Activated naive CD4-positive, alpha-beta T cell (primary cell): ENCODE measurements around the gene HAND1.

Source experiments
- DNase-seq, 4 experiments: peaks; one replicate each; lab custom pipeline; 2025; lab: John Stamatoyannopoulos, UW

The HAND1 gene

DNA sequence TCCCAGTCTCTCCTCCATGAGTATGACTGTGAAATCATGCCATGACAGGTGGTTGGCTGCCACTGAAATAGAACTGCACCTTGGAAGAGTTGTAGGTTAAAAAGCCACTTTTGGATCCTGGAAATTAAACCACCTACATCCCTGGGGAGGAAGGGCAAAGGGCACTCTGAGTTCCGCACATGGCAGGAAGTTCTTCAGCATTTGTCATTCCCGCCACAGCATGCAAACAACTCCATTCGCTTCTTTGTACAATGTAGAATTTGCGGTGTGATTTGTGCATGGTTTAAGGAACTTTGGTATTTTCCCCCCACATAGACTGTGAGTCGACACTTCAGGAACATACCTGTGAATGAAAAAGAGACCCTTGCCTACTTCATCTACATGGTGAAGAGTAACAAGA lies 22.4 kb downstream of the HAND1 start:
- no peak for DNase-seq

DNA sequence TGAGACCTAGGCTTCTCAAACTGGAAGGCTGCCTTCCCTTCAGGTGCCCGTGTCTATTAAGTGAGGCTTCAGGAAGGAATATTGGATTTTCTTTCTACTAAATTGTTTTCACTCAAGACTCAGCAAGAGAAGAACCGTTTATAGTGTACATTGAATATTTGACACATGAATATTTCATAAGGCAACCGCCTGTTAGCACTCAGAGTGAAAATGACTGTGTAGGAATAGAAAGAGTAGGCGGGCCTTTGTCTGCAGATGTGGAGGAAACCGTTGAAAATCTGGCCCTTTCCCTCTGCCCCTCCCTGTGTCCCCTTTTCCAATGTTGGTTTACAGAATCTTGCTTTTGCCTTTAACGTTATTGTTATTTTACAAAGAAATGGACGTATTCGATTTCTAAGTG lies 26.1 kb downstream of the HAND1 start:
- DNase-seq = no peak

DNA sequence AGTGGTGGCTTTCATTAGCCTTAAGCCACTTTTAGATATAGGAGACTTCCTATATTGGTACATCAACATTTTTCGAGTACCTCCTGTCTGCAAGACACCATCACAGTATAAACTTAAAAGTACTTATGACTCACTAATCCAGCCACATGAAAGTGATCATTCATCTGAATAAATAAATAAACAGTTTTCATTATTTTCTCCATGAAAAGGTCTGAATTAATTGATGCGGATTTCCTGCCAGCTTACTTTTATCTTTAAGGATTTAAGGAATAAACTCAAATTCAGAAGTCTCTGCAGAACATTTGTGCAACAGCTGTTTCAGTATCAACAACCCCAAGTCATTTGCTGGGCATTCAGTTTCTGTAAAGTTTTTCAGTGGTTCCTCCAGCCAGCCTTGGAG lies 28.2 kb downstream of the HAND1 start:
- no peak for DNase-seq

DNA sequence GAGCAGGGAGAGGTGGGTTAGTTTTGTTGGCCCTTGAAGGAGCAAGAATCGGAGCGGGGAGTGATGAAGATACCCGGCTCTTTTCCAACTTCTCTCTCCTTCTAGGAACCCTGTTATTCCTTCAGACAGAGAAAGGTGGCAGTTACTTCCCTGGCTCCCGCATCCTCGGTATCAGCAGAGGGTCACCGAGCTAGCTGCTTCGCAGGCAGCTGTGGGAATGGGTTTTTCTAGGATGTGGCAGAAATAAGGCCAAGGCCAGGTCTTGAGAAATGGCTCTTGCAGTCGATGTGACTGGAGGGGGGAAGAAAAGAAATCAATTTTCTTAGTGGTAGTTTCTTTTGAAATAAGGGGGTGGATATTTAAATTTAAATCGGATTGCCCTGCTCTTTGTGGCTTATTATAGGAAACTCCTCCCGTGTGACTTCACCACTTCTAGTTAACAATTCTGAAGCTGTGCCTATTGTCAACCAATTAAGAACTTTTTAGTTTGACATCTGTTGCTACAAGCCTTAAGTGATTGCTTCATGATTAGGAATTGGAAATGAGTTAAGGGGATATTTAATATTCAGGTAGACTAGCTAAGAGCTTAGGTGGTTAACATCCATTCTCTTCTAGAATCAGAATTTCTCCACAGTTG lies 30.8 kb downstream of the HAND1 start:
- DNase-seq = no peak

DNA sequence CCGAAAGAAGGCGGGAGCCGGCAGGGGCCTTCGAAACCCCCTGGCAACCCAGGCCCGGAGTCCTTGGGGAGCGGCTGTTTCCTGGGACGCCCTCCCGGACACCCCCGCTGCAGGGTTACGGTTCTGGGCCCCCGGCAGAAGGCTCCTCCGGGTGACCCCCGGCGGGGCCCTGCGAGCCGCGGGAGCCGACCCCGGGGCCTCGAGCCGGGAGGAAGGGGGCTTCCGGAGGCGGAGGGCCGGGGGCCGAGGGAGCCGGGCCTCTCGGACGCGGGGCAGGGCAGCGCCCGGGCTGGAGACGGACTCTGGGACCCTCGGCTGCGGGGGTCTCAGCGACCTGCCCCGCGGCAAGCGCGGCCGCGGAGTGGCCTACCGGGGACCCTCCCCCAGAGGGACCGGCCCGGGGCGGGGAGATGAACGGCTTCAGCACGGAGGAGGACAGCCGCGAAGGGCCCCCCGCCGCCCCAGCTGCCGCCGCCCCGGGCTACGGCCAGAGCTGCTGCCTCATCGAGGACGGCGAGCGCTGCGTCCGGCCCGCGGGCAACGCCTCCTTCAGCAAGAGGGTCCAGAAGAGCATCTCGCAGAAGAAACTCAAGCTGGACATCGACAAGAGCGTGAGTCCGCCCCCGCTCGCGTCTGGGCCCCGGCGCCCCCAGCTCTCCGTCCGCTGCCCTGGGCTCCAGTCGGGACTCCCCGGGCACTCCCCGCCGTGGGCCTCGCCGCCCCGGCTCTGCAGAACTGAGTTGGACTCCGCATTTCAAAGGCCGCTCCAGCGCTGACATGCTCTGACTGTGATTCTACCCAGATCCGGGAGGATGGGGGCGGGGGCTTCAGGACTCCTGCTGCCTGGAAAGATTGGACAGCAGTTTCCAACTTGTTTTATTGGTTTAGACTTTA lies 31.6 kb downstream of the HAND1 start:
- DNase-seq = peak in 3 of 4 experiments; percentile 5 to 22 (median 22)

DNA sequence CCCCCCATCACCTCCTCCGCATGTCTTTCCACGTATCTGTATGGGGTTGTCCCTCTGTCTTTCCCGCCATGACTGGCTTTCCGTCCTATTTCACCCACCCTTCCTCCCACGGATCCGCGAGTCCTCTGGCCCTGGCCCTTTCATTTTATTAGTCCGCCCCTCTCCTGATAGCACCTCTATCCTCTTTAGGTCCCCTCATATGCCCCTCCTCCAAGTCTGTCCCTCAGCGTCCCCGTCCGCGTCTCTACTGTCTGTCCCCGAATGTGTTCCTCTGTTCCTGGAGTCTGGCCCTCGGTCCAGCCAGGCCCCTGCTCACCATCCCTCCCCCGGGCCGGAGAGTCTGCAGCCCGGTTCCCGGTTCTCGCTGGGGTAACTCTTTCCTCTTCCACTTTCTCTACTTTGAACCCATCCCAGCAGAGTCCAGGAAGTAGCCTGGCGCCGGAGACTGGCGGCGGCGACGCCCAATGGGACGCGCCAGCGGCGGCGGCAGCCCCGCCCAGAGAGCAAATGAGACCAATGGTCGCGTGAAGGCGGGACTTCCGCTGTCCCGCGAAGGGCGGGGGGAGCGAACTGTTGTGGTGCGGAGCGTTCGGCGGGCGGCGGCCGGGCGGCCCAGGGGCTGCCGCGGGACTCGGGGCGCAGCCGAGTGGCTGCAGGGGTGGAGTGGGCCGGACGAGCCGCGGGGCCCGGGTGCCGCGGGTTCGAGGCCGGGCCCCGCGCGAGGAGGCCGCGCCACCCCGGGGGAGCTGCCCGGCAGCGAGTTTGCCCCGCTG lies 32.4 kb downstream of the HAND1 start, which contains the start of gene SAP30L:
TSS of gene SAP30L (plus strand) at position 576 of the 773 bp plus-strand sequence. CDS start 608 bp downstream, outside the sequence.
- DNase-seq = peak; percentile 89 to 96 (median 89)

DNA sequence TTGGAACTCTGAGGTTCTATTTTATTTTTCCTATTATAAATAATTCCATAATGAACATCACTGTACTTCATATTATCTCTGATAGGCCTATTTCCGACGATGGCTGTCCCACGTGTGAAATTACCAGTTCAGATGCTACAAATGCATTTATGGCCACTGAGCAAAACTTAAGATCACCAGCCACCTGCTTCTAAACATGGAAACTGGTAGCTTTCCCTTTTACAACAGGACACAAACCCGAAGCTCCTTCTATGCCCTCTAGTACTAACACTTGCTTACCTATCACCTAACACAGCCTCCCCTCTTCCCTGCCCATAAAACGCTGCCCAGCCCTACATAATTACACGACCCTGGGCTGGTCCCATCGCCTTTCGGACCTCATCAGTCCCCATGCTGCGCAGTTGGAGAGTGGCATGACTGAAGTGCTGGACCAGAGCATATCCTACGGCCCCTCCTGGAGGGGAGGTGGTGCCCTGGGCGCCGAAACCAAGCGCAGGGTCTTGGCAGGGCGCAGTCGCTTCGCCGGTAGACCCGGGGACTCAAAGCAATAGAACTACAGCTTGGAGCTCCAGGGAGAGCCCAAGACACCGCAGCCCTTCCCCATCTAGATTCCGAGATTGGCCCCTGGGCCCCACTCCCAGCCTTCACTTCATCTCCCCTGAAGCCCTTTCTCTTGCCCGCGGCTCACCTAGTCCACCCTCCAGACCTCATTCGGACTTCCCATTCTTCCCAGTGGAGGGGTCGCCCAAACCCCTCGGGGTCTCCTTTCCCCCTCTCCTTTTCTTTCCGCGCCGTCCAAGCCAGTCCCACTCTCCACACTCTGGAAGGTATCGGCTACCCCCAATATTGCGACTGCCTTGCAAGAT lies 33.2 kb downstream of the HAND1 start:
- DNase-seq = peak in 1 of 4 experiments; percentile 2

DNA sequence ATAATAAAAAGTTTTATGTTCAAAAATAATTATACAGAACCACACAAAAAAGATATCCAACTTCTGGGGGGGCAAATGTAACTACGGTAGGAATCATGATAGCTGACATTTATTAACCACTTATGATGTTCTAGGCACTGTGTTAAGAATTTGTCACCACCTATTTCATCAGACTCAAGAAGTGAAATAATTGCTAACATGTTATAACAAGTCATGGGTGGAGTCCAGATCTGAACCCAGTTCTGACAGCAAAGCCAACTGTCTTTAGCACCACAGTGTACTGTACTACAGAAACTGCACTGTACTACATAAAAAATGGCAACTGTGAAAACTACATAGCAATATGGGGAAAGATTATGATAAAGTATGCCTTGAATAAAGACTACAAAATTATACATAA lies 35.2 kb downstream of the HAND1 start:
- no peak for DNase-seq

DNA sequence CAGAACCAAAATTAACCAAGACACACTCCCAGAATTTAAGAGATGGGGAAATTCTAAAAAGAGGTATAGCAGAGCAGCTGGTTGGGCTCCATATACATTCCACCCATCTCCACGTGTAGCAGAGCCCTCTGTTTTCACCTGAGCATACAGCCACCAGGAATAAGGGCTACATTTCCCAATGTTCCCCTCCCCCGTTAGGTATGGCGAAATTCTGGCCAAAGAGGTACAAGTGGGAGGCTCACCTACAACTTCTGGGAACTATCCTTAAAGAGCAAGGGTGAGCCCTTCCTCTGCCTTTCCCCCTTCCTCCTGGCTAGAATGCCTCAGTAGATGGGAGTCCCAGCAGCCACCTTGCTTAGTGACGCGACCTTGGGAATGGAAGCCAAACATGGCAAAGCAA lies 37.5 kb downstream of the HAND1 start:
- DNase-seq = no peak

DNA sequence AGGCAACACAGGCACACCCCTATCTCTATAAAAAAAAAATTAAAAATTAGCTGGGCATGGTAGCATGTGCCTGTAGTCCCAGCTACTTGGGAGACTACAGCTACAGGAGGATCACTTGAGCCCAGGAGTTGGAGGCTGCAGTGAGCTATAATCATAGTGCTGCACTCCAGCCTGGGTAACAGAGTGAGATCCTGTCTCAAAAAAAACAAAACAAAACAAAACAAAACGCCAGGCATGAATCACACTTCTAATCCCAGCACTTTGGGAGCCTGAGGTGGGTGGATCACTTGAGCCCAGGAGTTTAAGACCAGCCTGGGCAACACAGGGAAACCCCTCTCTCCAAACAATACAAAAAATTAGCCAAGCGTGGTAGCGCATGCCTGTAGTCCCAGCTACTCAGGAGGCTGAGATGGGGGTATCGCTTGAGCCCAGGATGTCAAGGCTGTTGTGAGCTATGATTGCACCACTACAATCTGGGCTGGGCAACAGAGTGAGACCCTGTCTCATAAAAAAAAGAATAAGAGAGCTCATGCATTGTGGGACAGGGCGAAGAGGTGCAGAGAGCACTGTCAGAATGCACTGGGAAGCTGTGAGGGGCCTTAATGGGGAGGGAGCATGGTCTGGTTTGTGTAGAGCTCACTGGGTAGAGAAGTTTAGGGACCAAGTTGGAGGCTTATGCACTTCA lies 40.6 kb downstream of the HAND1 start:
- DNase-seq = no peak

DNA sequence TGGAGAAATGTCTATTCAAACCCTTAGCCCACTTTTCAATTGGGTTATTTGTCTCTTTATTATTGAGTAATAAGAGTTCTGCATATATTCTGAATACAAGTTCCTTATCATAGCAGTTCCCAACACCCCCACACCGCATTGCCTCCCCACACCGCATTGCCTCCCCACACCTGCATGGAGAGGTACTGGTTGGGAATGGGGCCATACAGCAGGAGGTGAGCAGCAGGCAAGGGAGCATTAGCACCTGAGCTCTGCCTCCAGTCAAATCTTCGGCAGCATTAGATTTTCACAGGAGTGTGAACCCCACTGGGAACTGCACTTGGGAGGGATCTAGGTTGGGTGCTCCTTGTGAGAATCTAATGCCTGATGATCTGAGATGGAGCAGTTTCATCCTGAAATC lies 42.8 kb downstream of the HAND1 start:
- no peak for DNase-seq

DNA sequence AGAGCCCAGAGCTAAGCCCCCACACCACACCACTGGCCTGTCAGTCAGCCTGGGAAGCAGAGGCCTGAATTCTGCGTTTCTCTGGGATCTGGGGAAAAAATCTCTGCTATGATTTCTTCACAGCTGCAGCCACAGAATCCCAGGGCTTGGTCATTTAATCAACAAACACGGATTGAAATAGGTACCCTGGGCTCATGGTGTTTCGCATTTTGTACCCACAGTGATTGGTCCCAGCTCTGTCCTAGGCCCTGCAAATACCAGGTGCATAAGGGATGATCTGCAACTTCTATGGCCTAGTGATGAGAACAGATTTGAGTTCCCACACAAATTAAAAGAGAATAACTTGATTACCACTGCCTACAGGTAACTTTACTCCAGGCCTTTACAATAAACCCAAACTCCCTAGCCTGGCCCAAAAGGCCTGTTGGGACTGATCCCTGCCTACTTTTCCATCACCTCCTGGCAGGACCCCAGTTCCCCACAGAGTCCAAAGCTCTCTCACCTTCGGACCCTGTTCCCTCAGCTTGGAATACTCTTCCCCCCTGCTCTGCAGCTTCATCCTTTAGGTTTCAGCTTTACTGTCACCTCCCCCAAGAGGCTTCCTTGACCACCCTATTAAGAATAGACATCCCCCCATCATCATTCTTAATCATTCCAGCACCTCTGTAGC lies 46.9 kb downstream of the HAND1 start:
- DNase-seq = no peak

DNA sequence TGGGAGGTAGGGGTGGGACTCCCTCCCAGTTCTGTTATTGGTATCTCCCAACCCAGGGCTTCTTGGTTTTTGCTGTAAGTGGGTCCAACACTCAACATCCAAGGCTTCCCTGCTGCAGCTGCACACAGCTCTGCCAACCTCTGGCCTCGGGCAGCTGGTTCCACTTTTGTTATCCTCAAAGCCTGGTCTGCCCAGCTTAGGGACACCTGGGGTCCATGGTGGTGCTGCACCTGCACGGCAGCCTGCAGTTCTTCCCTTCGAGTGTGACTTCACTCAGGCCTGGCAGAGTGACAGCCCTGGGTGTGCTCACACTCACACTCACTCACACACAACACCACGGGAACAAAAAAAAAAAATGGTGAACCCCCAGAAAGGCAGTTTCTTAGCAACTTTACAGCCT lies 47.6 kb downstream of the HAND1 start:
- no peak for DNase-seq

DNA sequence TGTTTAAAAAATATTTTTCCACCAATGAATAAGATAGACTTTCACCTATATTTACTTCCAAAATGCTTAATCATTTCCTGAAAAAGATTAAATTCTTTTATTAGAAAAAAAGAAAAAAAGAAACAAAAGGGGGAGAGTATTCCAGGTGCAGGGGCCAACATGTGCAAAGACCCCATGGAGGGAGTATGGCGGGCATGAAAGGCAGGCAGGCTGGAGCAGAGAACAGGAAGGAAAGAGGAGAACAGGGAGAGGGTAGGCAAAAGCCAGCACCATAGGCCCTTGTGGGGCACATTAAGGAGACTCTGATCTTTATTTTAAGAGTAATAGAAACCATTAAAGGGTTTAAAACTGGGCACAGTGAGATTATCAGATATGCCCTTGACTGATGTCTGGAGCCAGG lies 48.7 kb downstream of the HAND1 start:
- no peak for DNase-seq

DNA sequence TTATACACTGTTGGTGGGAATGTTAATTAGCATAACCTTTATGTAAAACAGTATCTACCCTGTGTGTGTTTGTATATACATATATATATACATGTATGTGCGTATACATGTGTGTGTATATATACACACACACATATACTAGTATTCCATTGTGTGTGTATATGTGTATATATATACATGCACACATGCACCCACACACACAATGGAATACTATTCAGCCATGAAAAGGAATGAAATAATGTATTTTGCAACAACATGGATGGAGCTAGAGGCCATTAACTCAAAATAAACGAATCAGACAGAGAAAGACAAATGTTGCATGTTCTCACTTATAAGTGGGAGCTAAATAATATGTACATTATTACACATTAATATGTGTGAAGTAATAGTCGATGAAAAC lies 49.8 kb downstream of the HAND1 start:
- DNase-seq = no peak
